HG03558 (cell line): Measurements from ENCODE around the gene ADTRP.

Experiments used
- ATAC-seq: cut with Tn5 transposase; IDR thresholded peaks from one replicate; pipeline ENCODE4 v1.9.1; 2021; ENCODE audit warnings: moderate number of reproducible peaks; ENCODE audit not compliant: unreplicated experiment; ENCODE audit errors: extremely low read depth

ADTRP gene

DNA sequence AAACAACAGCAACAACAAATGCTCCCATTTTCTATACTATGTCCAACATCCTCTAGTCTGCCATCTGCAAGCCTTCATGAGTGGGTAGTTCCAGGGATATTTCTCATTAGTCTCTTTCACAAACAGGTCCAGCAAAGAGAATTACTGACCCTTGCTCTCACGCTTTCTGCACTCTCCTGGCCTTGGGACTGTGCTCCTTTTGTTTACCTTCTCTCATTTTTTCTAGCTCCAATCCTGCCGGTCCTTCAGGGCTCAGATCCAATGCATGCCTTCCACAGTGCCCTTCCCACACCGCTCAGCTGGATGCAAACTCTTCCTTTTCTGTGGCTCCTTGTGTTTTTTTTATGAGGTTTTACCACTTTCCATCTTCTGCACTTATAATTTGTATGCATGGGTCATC lies 47.2 kb downstream of the ADTRP start:
- no peak for ATAC-seq

DNA sequence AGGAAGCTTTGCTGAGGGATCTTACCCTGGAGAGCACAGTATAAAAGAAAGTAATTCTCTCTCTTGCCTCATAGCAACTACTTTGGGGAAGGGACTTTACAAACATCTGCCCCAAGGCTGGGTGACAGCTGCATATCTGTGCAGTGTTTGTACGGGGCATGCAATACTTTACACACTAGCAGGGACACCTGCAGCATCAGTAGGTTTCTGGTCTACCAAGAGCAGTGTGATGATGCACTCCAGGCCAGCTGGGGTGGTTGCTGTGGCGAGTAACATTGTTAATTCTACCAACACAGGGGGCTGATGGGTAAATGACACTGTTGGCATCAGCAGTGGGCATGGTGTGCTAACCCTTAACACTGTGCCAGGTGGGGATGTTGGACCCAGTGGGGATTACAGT lies 48.0 kb downstream of the ADTRP start:
- ATAC-seq: no peak

DNA sequence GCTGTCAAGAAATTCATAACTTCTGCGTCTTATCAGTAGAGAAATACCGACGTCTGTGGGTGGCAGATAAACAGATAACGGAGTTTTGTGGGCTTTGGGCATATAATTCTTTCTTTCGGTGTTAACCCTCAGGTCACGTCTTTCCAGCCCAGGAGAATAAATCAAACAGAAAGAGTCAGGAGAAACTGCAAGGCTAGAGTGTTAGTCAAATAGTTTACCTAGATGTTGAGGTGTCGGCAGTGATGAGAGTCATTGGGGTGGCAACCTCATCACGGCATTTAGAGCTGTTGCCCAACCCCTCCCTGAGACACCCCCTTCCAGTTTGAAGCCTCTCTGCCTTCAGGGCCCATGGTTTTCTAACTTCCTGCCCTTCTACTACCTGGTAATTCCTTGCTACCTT lies 49.5 kb downstream of the ADTRP start:
- no peak for ATAC-seq

DNA sequence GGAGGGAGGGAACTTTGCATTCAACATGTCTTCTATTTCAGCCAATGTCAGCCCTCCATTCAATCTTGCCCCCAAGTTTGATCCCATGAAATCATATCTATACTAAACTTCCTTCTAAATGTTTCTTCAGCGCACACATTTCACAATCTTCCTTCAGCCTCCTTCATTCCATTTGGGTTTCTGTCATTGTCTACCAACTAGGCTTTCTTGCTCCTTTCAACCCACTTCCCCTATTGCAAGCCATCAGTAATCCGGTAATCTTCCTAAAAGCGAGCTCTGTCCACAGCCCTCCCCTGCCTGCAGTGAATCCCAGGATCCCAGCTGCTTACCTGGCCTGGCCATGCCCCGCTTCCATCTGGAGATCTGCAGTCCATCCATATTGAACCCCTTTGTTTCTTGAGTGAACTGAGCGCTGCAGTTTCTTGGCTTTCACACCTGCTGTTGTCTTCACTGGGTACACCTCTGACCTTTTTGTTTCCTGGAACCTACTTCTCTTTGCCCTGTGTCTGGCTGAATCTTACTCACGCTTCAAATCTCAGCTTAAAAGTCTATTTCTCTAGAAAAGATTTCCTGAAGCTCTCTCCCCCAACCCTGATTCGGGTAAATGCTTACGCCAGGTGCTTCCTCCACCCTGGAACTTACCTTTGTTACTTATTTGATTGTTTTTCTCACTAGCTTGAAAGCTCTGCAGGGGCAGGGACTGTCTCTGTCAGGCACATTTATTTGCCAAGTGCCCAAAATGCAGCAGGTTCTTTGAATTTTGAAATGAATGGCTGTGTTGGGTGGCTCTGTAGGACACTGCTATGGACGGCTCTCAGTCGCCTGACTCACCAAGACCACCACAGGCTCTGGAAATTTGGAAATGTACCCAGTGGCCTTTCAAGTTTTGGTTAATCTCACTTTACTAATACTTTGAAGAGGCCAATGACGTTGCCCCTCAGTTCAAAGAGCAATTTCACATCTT lies 50.3 kb downstream of the ADTRP start:
- no peak for ATAC-seq

DNA sequence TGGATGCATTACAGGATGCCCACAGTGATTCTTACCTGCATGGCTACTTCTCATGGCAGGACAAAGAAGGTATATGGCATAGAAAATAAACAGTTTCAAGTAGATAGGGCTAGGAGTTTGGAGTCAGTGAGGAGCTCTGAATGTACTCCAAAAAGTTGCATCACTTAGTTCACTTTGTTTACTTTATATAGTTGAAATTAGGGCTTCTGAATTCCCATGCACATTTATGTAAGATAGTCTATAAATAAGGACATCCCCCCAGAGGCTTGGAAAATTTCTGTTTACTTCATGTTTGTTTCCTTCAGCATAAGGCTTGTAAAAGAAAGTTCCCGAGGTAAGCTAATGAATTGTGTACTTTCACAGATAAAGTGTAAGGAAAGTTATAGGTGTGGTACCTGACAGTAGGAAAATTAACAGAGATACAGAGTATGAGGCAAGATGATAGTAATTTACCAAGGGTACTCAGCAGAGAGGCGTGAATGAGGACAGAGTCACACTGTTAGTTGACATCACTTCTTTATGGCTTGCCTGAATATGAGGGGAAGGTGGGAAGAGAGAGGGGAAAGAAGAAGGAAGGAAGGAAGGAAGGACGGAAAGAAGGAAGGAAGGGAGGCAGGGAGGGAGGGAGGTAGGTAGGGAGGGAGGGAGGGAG lies 51.1 kb downstream of the ADTRP start:
- no peak for ATAC-seq

DNA sequence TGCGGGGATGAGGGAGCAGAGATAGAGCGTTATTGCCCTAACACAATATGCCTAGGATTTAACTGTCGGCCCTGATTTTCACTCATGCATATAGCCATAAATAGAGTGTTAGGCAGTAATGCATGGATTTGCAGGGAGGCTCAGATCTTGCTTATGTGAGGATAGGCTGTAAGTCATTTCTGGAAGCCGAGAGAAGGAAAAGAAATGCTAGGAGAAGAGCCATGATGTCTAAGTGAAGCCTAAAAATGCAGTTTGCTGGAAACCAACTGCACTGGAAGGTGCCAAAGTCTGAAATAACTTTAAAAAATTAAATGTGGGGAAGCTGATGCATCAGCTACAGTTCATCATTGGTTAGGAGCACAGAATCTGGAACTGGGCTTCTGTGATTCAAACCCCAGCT lies 54.3 kb downstream of the ADTRP start:
- ATAC-seq: no peak

DNA sequence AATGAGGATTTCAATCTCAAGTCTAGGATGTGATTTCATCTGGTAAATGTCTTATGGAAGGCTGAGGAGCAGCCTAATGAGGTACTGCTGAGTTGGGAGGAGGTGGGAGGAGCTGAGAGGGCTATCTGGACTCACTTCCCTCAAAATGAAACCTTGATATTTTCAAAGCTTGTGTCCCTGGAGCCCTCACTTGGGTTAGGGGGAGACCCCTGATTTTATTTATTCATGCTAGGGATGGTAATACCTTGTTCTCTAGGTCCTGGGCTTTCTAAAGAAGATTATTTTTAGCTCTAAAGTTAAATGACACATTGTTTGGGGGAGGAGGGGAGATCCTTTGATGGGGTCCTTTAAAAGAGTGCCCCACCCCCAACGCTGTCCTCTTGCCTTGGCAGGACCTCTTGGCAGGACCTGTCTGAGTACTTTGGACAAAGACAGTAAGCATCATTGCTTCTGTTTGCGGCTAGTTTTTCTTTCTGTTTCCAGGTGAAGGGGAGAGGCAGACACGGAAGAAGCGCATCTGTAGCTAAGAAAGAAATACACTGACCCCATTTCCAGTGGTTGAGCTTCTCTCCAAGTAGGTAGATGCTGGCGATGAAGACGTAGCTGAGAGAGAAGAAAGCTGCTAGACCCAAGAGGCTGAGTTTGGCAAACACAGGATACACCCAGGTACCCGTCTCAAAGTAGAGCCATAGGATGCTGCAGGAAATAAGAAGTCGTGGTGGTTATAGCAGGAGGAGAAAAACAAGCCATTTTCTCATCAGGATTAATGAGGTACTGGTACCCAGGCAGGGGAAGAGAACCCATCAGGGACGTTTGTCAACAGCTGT lies 55.6 kb downstream of the ADTRP start:
- ATAC-seq: no peak

DNA sequence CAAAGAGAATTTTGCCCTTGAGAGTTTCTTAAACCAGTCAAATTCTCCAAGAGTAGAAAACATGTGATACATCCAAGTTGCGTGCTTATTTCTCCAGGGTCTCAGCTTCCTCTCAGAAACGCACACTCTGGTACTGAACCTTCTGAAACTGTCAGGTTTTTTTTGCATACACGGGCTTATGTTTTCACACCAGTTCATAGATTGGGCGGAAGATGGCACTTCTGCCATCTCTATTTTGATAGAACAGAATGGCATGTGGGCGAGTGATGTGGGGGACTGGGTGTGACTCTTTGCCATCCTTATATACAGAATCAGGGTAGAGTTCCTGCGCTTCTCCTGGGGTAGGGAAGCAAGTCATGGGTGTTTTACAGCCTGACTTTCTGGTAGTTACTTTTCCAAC lies 56.4 kb downstream of the ADTRP start:
- ATAC-seq: no peak

DNA sequence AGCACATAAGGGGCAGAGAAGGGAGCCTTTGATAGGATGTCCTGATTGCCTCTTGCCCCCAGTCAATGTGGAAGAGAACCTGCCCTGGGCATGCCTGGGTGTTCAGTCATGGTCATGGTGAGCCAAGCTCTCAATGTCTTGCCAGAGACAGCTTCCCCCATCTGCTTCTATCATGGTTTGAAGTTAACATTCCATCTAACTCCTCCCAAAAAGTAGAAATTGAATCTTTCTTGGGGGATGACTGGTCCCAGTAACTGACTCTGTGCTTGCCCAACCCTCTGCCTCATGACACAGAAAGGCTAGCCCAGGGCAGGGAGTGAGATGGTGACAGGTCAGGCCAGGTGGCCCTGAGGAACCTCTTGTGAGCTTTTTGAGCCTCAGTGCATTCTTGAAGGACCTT lies 60.1 kb downstream of the ADTRP start:
- no peak for ATAC-seq

DNA sequence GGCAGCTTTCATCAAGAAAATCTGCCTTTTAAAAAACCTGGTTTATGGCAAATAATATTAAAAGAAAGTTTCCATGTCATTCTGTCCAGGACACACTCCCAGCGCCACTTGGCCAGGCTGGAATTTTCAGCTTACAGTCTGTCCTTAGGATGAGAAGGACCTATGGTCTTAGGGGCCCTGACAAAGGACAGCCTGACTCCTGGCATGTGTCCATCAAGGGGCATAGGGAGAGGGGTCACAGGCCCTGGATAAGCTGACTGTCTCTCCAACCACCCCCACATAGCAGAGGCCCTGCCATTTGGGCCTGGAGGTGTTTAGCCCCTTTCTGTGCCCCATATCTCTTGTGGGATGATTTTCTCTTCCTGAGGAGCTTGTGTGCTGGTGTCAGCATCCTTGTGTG lies 60.6 kb downstream of the ADTRP start:
- ATAC-seq: no peak

DNA sequence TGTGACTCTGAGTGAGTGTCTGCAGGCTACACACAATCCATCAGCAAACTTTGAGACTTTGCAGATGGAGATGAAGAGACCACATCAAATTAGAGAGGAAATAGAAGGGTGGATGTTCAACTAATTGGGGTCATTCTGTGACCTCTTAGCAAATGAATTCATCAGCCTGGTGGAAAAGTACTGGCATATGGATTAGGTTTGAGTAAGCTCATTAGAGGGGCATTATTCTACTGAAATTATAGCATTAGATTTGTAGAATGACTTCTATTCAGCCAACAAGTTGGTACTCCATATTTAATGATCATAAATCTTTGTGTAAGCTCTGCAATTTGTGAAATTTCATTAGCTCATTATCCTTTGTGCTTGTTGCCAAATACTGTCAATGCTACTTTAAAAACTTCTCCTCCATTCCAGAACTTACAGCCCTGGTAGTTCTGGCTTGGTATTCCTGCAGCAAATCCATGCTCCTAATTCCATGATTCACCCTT lies 63.8 kb downstream of the ADTRP start:
- no peak for ATAC-seq

DNA sequence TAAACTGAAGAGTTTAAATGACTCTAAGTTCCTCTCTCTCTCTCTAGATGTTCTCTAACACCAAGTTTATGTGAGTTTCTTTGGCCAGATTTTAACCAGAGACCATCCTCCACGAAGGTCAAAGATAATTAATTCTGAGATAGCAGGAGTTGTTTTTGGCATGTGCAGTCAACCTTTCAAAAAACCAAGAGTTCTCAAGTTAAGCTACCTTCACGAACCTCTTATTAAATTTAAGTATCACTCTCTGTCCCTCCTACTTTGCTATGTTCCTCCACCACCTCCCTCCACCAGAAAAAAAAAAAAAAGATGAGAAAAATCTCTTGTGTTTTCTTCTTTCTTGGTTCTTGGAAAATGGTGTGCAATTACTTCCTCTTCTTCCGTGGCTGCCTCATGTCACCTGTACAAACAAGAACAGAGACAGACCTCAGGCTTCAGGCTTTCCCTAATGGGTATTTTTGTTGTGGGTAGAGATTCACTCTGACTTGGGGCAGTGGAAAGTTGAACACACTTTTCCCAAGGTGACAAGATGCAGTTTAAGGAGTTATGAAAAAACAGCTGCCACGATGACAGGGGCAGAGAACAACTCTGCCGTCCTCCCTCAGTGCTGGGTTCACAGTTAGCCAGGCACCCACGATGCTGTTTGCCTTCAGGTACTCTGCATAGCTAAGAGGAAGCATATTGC lies 64.3 kb downstream of the ADTRP start:
- peak; percentile 37 for ATAC-seq

DNA sequence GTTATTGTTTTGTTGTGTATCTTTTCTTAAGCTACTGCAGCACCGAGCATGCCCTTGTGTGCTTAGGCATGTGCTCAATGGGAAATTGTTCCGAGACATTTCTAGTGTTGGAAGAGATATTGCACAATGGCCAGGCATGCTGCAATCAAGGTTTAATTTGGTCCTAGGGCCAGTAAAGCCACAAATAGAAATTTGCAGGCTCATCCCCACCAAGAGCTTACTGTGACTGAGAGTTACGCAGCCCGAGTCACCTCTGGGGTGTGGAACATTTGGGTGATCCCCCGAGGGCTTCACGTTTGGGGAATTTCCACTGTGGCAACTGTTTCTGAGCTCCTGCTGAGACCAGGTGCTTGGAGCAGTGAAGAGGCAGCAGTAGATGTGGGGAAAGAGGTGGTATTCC lies 65.8 kb downstream of the ADTRP start:
- no peak for ATAC-seq

DNA sequence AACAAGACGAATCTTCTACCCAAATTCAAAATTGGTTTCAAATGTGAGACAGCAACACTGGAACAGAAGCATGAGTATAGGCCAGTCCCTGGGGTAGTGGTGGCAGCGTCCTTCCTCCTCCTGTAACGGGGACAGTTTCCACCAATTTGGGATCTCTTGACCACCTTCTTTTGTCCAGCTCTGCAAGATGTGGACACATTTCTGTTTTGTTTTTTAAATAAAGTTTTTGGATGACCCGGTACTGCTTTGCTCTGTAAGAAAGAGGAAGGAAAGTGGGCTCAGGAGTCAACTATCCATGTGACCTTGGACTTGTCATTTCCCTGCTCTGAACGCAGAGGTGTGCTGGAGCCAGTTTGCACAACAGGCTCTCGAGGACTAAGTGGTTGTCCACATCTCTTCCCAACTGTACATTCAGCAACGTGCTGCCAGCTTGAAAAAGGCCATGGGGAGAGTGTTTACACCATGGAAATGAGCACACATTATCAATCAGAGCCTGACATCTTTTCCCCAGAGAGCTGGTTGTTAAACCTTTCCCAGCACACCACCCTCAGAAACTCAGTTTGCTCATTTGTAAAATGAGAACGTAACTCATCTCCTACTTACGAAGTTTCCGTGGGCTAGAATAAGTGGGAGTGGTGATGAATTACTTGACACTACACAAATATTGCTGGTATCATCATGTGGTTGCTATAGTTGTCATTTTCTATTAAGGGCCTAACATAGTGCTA lies 66.5 kb downstream of the ADTRP start:
- no peak for ATAC-seq

DNA sequence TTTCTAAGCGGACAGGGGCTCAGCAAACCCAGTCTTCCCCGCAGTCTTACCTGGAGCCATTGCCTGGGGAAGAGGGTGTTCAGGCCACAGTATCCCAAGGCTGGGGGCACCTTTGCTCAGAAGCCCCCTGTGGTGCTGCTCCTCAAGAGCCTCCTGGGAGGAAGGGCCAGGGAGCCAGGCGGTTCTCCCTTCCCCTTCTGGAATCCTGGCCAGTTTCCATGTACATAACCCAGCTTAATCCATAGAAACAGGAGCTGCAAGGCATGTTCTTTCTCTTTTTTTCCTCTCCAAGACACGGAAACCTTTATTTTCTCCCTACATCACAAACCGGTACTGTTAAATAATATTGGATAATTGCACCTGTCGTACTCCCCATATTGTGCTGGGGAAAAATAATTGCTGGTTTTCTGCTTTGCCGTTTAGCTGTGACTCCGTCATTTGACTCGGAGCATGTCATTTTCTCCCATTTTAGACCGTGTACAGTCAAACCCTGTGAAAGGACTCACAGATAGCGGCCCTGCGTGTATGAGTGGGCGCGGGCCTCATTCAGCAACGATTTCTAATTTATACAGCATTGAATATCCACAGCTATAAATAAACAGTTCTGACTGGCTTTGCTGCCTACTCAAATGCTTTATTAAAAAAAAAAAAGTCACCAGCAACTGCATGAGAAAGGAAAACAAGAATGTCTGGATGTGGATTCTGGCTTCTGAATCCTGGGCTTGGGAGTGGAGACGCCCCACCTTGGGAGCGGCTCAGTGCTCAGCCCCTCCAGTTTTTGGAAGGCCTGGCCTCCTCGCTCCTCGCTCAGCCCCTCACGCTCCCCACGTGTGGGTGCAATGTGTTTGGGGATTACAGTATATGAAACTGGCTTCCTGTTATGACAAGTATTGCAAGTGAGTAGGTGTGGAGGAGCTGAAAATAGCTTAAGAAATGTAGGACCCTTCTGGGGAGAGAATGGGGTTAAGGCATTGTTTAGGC lies 67.3 kb downstream of the ADTRP start:
- ATAC-seq: no peak

DNA sequence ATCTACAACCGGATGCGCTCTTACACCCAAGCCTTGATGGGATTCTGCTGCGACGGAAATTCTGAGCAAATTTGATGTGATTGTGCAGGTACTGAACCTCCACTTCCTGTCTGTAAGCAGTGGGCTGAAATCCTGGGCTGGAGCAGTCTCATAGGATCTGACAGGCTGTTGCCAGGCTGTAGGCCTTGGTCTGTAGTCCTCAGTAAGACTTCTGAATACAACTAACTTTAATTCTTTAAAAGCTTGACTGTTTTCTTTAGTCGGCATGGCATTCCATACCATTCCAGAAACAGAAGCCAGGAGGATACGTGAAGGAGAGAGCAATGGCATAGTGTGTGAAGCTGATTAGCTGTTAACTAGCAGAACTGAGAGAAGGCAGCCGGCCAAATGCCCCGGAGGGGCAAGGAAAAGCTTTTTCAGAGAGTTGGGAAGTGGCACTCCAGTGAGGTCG lies 68.3 kb downstream of the ADTRP start:
- no peak for ATAC-seq

DNA sequence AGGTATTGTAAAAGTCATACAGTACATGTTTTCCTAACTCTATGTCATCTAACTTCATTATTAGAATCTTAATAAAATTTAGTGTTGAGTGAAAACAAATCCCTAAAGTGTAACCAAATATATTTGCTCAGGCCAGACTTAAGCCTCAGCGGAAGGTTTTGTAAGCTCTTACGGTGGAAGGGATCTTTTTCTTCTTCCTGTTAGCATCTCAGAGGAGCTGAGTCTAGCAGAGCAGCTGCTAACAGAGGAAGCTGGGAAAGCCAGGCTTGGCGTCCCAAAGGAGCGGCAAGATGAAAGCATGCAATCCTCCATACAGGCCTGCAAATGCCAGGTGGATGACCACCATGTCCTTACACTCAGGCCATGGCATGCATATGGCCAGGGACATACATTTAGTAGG lies 72.4 kb downstream of the ADTRP start:
- no peak for ATAC-seq

DNA sequence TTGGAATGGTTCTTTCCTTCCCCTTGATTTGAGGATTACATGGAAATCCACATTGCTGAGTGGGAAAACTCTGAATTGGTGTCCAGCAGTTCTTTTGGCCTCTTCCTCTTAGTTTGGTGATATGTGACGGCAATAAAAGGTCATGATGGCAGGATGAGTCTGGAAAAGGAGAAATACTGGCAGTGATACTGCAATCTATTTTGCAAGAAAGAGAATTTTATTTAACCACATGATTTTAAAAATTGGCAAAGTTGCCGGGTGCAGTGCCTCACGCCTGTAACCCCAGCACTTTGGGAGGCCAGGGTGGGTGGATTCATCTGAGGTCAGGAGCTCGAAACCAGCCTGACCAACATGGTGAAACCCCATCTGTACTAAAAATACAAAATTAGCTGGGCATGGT lies 73.1 kb downstream of the ADTRP start:
- ATAC-seq: no peak
